Natural killer cell (primary cell): ENCODE data around the gene KRTAP5-2. TPM values are rescaled to one million over a fixed set of nuclear protein-coding genes. Genes with fewer than 3 reads are reported as not detected.

Experiments used
- ATAC-seq, 3 donors: fragments of 150-1000 bp in 2 of 3; fragments of 200-7000 bp in 1 of 3; cut with Tn5 transposase; 1 replicate in 1 of 3; 2 replicates in 2 of 3; pipeline ENCODE4 v1.10.0; 2021; ENCODE audit warnings: mild to moderate bottlenecking in 2 of 3, moderate library complexity in 2 of 3
- DNase-seq, 2 donors: peaks; one replicate each; pipeline versions ENCODE4 v3.0.0 to v3.0.0-alpha.2; 2013 to 2021; ENCODE audit warnings: mixed read lengths in 1 of 2
- H3K27ac ChIP-seq: one replicate; pipeline ENCODE4 v1.5.1; 2013; ENCODE audit warnings: mild to moderate bottlenecking, low read length
- H3K27me3 ChIP-seq: one replicate; pipeline ENCODE4 v1.6.1; 2013; ENCODE audit warnings: low read length; ENCODE audit not compliant: control insufficient read depth, insufficient read depth
- H3K36me3 ChIP-seq: one replicate; pipeline ENCODE4 v1.6.1; 2013; ENCODE audit warnings: low read length; ENCODE audit not compliant: control insufficient read depth, insufficient read depth
- H3K4me1 ChIP-seq: one replicate; pipeline ENCODE4 v1.6.1; 2013; ENCODE audit warnings: low read length; ENCODE audit not compliant: control insufficient read depth, insufficient read depth
- H3K4me3 ChIP-seq: one replicate; pipeline ENCODE4 v1.5.1; 2013; ENCODE audit warnings: low read length
- H3K9me3 ChIP-seq: one replicate; pipeline ENCODE4 v1.6.1; 2013; ENCODE audit warnings: low read length; ENCODE audit not compliant: control insufficient read depth, insufficient read depth
- H3K27ac Mint-ChIP-seq, 2 donors: one replicate each; pipeline ENCODE4 v1.8.0; 2022; ENCODE audit warnings: mild to moderate bottlenecking in 2 of 2, mixed read lengths in 2 of 2, moderate library complexity in 1 of 2
- H3K27me3 Mint-ChIP-seq, 2 donors: one replicate each; pipeline ENCODE4 v1.8.0; 2022; ENCODE audit warnings: low read depth in 2 of 2, mixed read lengths in 2 of 2
- H3K36me3 Mint-ChIP-seq: one replicate; pipeline ENCODE4 v1.8.0; 2022; ENCODE audit warnings: mixed read lengths
- H3K4me1 Mint-ChIP-seq, 2 donors: one replicate each; pipeline ENCODE4 v1.8.0; 2022; ENCODE audit warnings: mixed read lengths in 2 of 2
- H3K4me3 Mint-ChIP-seq: one replicate; pipeline ENCODE4 v1.8.0; 2022; ENCODE audit warnings: mild to moderate bottlenecking, moderate library complexity, mixed read lengths
- H3K9me3 Mint-ChIP-seq, 2 donors: one replicate each; pipeline ENCODE4 v1.8.0; 2022; ENCODE audit warnings: mixed read lengths in 2 of 2
- CTCF ChIP-seq: fragments of 200-600 bp; IDR thresholded peaks from one replicate; pipeline ENCODE4 v1.8.0; 2022; ENCODE audit warnings: antibody characterized with exemption
- WGBS: methylation state at CpG from one replicate; pipeline ENCODE4 v1.1.7; 2013; ENCODE audit warnings: missing lambda C conversion rate; ENCODE audit not compliant: insufficient coverage; 5-methylcytosine and 5-hydroxymethylcytosine counted together
- intact Hi-C: fragments of 100-400 bp; cut with micrococcal nuclease; formaldehyde crosslinking; loops from one replicate; pipeline ENCODE4 v1.14.2; 2022
- total RNA-seq, 4 donors: library from RNA; stranded (reverse); fragments of 120-200 nt in 1 of 4; gene quantifications; one replicate each; pipeline versions ENCODE4 v1.2.3 to v1.2.4, GENCODE V29; 2013 to 2022

KRTAP5-2 gene
- total RNA-seq, 3 donors from 2014 or later (not counting 1 experiment from before 2014, with no cell fraction given): not detected

GRCh38 chr11:1565173-1565903, 32.8 kb downstream of the KRTAP5-2 start:
- H3K27ac ChIP-seq: no peak overlapping the region
- peak in 1 of 2 donors; percentile 11 for DNase-seq
- 87% methylated on average over 28 of the region's 28 CpGs for WGBS
- H3K4me3 ChIP-seq: no peak overlapping the region
- H3K9me3 ChIP-seq: no peaks in the 10 kb centered on the region
- no peaks in the 10 kb centered on the region for H3K36me3 Mint-ChIP-seq
- peaks cover 10 to 30% of the 10 kb centered on the region in 2 donors for H3K4me1 Mint-ChIP-seq
- no peak for ATAC-seq
- H3K9me3 Mint-ChIP-seq: no peaks in the 10 kb centered on the region
- intact Hi-C loops: no loop called here
- H3K4me3 Mint-ChIP-seq: no peak overlapping the region
- peaks cover 5% of the 10 kb centered on the region for H3K27me3 ChIP-seq
- peaks cover 0 to 9% of the 10 kb centered on the region in 2 donors for H3K27me3 Mint-ChIP-seq
- H3K4me1 ChIP-seq: peaks cover 33% of the 10 kb centered on the region
- no peak for TF ChIP-seq CTCF
- no peaks in the 10 kb centered on the region for H3K36me3 ChIP-seq
- peak overlapping the region in 1 of 2 donors; percentile 89 for H3K27ac Mint-ChIP-seq

GRCh38 chr11:1564535-1565172, 33.4 kb downstream of the KRTAP5-2 start:
- 41% methylated on average over 16 of the region's 16 CpGs for WGBS
- H3K27me3 Mint-ChIP-seq: peaks cover 0 to 8% of the 10 kb centered on the region in 2 donors
- Histone ChIP-seq H3K27me3 (peaks cover 1% of the 10 kb centered on the region), H3K4me1 (peaks cover 29% of the 10 kb centered on the region), H3K9me3 (no peaks in the 10 kb centered on the region), H3K4me3 (no peak overlapping the region), H3K27ac (no peak overlapping the region), H3K36me3 (no peaks in the 10 kb centered on the region)
- DNase-seq (peak; percentile 44 to 52), ATAC-seq (peak in 1 of 3 donors; percentile 27)
- H3K9me3 Mint-ChIP-seq: no peaks in the 10 kb centered on the region
- intact Hi-C loops: no loop called here
- no peak for TF ChIP-seq CTCF
- H3K4me3 Mint-ChIP-seq: no peak overlapping the region
- H3K4me1 Mint-ChIP-seq: peaks cover 10 to 27% of the 10 kb centered on the region in 2 donors
- no peak overlapping the region for H3K27ac Mint-ChIP-seq
- no peaks in the 10 kb centered on the region for H3K36me3 Mint-ChIP-seq

- Mint-ChIP-seq H3K27me3 (peaks cover 0 to 3% of the 10 kb centered on the region in 2 donors), H3K4me1 (peaks cover 6 to 20% of the 10 kb centered on the region in 2 donors), H3K27ac (peak overlapping the region in 1 of 2 donors; percentile 52), H3K9me3 (no peaks in the 10 kb centered on the region), H3K36me3 (no peaks in the 10 kb centered on the region), H3K4me3 (no peak overlapping the region)
- Histone ChIP-seq H3K9me3 (no peaks in the 10 kb centered on the region), H3K27ac (no peak overlapping the region), H3K27me3 (no peaks in the 10 kb centered on the region), H3K4me3 (no peak overlapping the region), H3K36me3 (no peaks in the 10 kb centered on the region), H3K4me1 (peaks cover 24% of the 10 kb centered on the region)
- peak in 1 of 2 donors; percentile 18 for DNase-seq
- intact Hi-C loops: no loop called here
- ATAC-seq: no peak
- 80% methylated on average over 29 of the region's 29 CpGs for WGBS
- no peak for TF ChIP-seq CTCF
Observed at GRCh38 chr11:1563697-1564534, 34.2 kb downstream of the KRTAP5-2 start.
